Uterus (tissue), 4 donors: ENCODE measurements around the gene SOAT1. TPM values are rescaled to one million over a fixed set of nuclear protein-coding genes. Genes with fewer than 3 reads are reported as not detected.

Experiments used
- DNase-seq, 2 donors: peaks; one replicate each; pipeline ENCODE4 v3.0.0-alpha.2; 2019 to 2020
- H3K27ac ChIP-seq, 2 donors: fragments of 200-600 bp; sonication (generic); 1 replicate in 1 of 2; 2 replicates in 1 of 2; pipeline ENCODE4 v1.5.1; 2016 to 2018
- H3K27me3 ChIP-seq, 2 donors: fragments of 200-600 bp; sonication (generic); one replicate each; pipeline ENCODE4 v1.5.1; 2018 to 2019; ENCODE audit warnings: control low read depth in 1 of 2
- H3K36me3 ChIP-seq, 2 donors: fragments of 200-600 bp; sonication (generic); one replicate each; pipeline ENCODE4 v1.5.1; 2019; ENCODE audit warnings: control low read depth in 1 of 2
- H3K4me1 ChIP-seq, 2 donors: fragments of 200-600 bp; sonication (generic); one replicate each; pipeline ENCODE4 v1.5.1; 2018 to 2019; ENCODE audit warnings: control low read depth in 1 of 2
- H3K4me3 ChIP-seq, 2 donors: fragments of 200-600 bp; sonication (generic); 1 replicate in 1 of 2; 2 replicates in 1 of 2; pipeline ENCODE4 v1.5.1; 2018 to 2019; ENCODE audit warnings: mild to moderate bottlenecking in 1 of 2
- H3K9me3 ChIP-seq, 2 donors: fragments of 200-600 bp; sonication (generic); one replicate each; pipeline ENCODE4 v1.5.1; 2019; ENCODE audit warnings: control low read depth in 1 of 2
- CTCF ChIP-seq, 4 experiments: fragments of 200-600 bp in 2 of 4; fragments of 450-650 bp in 2 of 4; sonication (generic) in 2 of 4; IDR thresholded peaks; one replicate each; pipeline ENCODE4 v1.5.1; 2016 to 2019; ENCODE audit warnings: antibody characterized with exemption in 4 of 4, mild to moderate bottlenecking in 2 of 4, moderate library complexity in 1 of 4
- POLR2A ChIP-seq, 2 donors: fragments of 450-650 bp; IDR thresholded peaks; one replicate each; pipeline ENCODE4 v1.6.1; 2016; ENCODE audit warnings: antibody characterized with exemption in 2 of 2, mild to moderate bottlenecking in 1 of 2, moderate library complexity in 1 of 2
- intact Hi-C: fragments of 100-400 bp; cut with DNase I; formaldehyde crosslinking; loops from one replicate; pipeline ENCODE4 v1.15.1; 2023; ENCODE audit warnings: low total_unique reads
- total RNA-seq, 4 donors: library from RNA; depleted of rRNA in 3 of 4; stranded (reverse); fragments of >200 nt in 3 of 4; gene quantifications; one replicate each; pipeline versions ENCODE4 v1.1.0 to v1.2.4, GENCODE V29; 2014 to 2023
- donor health status: DM: yes; HTN: yes; CAD: no.

Gene SOAT1
- total RNA-seq, 4 donors from 2014 or later, result 4.9 to 34.6 (median 18.4) TPM

DNA sequence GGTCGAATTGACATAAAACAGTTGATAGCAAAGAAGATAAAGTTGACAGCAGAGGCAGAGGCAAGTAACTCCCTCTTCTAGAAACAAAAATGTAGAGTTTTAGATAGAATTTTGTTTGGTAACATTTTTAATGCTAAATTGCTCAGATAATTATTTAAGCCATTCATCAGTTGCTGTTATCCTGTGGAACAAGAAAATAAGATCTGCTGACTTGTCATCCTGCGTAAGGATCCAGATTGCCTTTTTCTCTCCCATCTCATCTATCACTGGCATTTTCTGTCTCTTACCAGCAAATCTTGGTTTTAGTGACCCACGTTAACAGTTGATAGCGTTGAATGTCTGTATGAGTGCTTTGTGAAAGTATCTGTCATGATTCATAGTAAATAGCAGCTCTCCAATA lies 29.8 kb downstream of the SOAT1 start:
- H3K27ac ChIP-seq, result peak overlapping the region in 1 of 2 donors; percentile 45
- no peaks in the 10 kb centered on the region for H3K9me3 ChIP-seq
- no peak overlapping the region for H3K4me3 ChIP-seq
- TF ChIP-seq CTCF (IDR thresholded peaks at IDR 0.05) (no peak), POLR2A (IDR thresholded peaks at IDR 0.05) (no peak)
- no peaks in the 10 kb centered on the region for H3K27me3 ChIP-seq
- DNase-seq, result no peak
- no peaks in the 10 kb centered on the region for H3K36me3 ChIP-seq
- intact Hi-C loops, result no loop called here
- no peaks in the 10 kb centered on the region for H3K4me1 ChIP-seq

DNA sequence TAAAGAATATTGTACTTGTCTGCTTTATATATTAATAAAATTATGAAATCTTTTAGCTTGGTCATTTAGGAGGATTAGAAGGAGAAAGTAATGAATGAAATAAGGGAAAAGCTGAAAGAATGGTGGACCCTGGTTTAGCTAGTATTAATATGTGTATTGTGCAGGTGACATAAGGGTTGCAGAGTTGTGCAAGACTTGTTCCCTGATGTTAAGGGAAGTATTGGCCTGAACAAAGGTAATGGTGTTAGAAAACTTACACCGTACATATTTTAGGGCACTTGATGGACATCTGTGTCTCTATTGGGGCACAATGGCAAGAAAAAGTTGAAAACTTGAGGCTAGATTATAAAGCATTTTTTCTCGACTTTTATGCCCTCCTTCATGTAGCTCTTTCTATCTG lies 32.2 kb downstream of the SOAT1 start:
- no peak overlapping the region for H3K27ac ChIP-seq
- no peaks in the 10 kb centered on the region for H3K9me3 ChIP-seq
- H3K36me3 ChIP-seq, result no peaks in the 10 kb centered on the region
- no peaks in the 10 kb centered on the region for H3K4me1 ChIP-seq
- no peak for TF ChIP-seq POLR2A (IDR thresholded peaks at IDR 0.05)
- no peak for TF ChIP-seq CTCF (IDR thresholded peaks at IDR 0.05)
- H3K4me3 ChIP-seq, result no peak overlapping the region
- DNase-seq, result no peak
- intact Hi-C loops, result no loop called here
- H3K27me3 ChIP-seq, result no peaks in the 10 kb centered on the region

- no peaks in the 10 kb centered on the region for H3K27me3 ChIP-seq
- no peak overlapping the region for H3K4me3 ChIP-seq
- no peak for DNase-seq
- H3K36me3 ChIP-seq, result no peaks in the 10 kb centered on the region
- no peaks in the 10 kb centered on the region for H3K4me1 ChIP-seq
- H3K27ac ChIP-seq, result no peak overlapping the region
- intact Hi-C loops, result no loop called here
- no peak for TF ChIP-seq POLR2A (IDR thresholded peaks at IDR 0.05)
- TF ChIP-seq CTCF (IDR thresholded peaks at IDR 0.05), result no peak
- H3K9me3 ChIP-seq, result no peaks in the 10 kb centered on the region
Observed at GRCh38 chr1:179326746-179327145, 33.1 kb downstream of the SOAT1 start.

DNA sequence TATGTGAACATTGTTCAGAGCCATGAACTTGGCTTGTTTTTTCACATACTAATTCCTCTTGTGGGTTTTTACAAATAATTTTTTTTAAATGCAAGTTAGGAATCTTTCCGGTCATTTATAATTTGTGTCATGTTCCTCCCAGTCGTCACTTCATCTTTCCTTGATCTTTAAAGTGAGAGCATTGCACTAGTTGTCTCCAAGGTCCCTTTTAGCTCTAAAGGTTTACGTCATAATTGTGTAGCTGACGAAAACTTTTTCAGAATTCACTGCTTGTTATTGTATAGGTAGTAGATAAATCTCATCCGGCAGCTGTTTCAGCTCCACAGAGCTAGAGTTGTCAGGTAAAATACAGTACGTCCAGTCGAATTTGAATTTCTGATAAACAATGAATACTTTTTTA lies 33.6 kb downstream of the SOAT1 start:
- intact Hi-C loops, result no loop called here
- Histone ChIP-seq H3K4me3 (no peak overlapping the region), H3K4me1 (no peaks in the 10 kb centered on the region), H3K36me3 (no peaks in the 10 kb centered on the region), H3K27ac (no peak overlapping the region), H3K27me3 (no peaks in the 10 kb centered on the region), H3K9me3 (no peaks in the 10 kb centered on the region)
- TF ChIP-seq POLR2A (IDR thresholded peaks at IDR 0.05), result no peak
- TF ChIP-seq CTCF (IDR thresholded peaks at IDR 0.05), result no peak
- DNase-seq, result no peak

DNA sequence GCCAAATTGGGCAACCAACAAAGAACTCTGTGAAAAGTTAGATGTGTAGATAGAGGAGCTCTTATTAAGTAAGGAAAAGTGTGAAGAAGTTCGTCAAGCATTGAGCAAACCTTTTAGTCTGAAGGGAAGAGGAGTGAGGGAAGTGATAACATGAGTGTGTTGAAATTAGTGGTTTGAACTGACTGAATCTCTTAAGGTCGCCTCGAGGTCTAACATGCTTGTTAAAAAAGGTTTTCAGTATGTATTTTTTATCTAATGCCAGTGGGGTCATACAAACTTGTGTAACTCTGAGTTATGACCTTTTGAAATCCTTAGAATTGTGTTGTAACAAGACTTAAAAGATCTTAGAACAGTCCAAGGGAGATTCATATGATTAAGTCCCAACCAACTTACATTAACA lies 34.1 kb downstream of the SOAT1 start:
- no peak for TF ChIP-seq CTCF (IDR thresholded peaks at IDR 0.05)
- TF ChIP-seq POLR2A (IDR thresholded peaks at IDR 0.05), result no peak
- Histone ChIP-seq H3K4me1 (no peaks in the 10 kb centered on the region), H3K4me3 (no peak overlapping the region), H3K9me3 (no peaks in the 10 kb centered on the region), H3K27ac (no peak overlapping the region), H3K27me3 (no peaks in the 10 kb centered on the region), H3K36me3 (no peaks in the 10 kb centered on the region)
- intact Hi-C loops, result no loop called here
- DNase-seq, result no peak
